ENCODE measurements around the gene CBLN3. TPM values are rescaled to one million over a fixed set of nuclear protein-coding genes. Genes with fewer than 3 reads are reported as not detected.

The CBLN3 gene
- total and polyA plus RNA-seq, 2 of the 4 experiments (the other 2 are of a cell fraction): 0.72 to 4.5 TPM

DNA sequence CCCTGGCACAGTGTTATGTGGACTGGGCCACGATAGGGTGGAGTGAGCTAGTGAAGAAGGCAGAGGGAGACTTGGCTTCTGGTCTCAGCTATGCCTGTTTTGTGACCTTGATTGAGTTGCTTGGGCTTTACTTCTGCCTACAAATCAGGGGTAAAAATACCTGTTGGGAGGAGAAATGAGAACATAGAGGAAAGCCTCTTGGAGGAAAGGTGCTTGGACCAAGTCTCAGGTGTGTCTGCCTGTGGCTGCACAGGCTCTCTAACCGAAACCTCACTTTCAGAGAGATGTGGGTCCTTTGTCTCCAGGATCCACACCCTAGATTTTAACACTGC lies 8.2 kb upstream of the CBLN3 start:
- H3K56ac ChIP-seq (ENCODE audit: extremely low read depth, insufficient read depth, low read length): no peak overlapping the region
- H3K4me2 ChIP-seq (ENCODE audit: low read depth, low read length): no peak overlapping the region
- H2BK120ac ChIP-seq (ENCODE audit: low read depth, low read length): no peak overlapping the region
- H3K4ac ChIP-seq (ENCODE audit: low read depth, low read length): no peak overlapping the region
- in situ Hi-C loops (cut with MboI; ENCODE audit: low sequenced_read_pairs): loop anchor here (5.0 to 25.0 kb wide), 5 partner anchors 73 to 1125 kb away; partner anchors contain the start of genes BCL2L2, FITM1, GMPR2 and NEDD8
- DNase-seq: no peak
- 89% methylated on average over 1 of the region's 2 CpGs; no CpG with 5 or more reads in 1 of the 2 experiments for WGBS, 2 experiments (ENCODE audit: extremely low coverage in 2 of 2, insufficient read length in 1 of 2)
- H2AK9ac ChIP-seq (replicated peaks; ENCODE audit: low read depth, low read length, poor library complexity): no peak overlapping the region
- H3K27me3 ChIP-seq (ENCODE audit: control insufficient read depth, insufficient read depth, low read length): no peaks in the 10 kb centered on the region
- no peak overlapping the region for H3K18ac ChIP-seq (ENCODE audit: low read depth, low read length)
- no peak overlapping the region for H2AK5ac ChIP-seq (ENCODE audit: low read depth, low read length)
- H2BK20ac ChIP-seq (ENCODE audit: low read depth, low read length): no peak overlapping the region
- peaks cover 18% of the 10 kb centered on the region for H4K20me1 ChIP-seq (ENCODE audit: insufficient read depth, low read length)
- no peak overlapping the region for H4K5ac ChIP-seq (ENCODE audit: low read depth, low read length)
- no peak; the same call in 1 of the 2 replicates for TF ChIP-seq POLR2A (IDR thresholded peaks at IDR 0.05; ENCODE audit: low read depth, low read length)
- TF ChIP-seq CEBPB (IDR thresholded peaks at IDR 0.05; ENCODE audit: low read depth, low read length): no peak
- no peak for TF ChIP-seq MXI1 (IDR thresholded peaks at IDR 0.05; ENCODE audit: borderline replicate concordance, low read depth, low read length)
- no peak for TF ChIP-seq RCOR1 (IDR thresholded peaks at IDR 0.05; ENCODE audit: insufficient replicate concordance, low read length)
- TF ChIP-seq MAFK (IDR thresholded peaks at IDR 0.05; ENCODE audit: low read depth, low read length): no peak
- TF ChIP-seq NFE2L2 (IDR thresholded peaks at IDR 0.05; ENCODE audit: low read depth, low read length): no peak
- TF ChIP-seq, protein P1, sequence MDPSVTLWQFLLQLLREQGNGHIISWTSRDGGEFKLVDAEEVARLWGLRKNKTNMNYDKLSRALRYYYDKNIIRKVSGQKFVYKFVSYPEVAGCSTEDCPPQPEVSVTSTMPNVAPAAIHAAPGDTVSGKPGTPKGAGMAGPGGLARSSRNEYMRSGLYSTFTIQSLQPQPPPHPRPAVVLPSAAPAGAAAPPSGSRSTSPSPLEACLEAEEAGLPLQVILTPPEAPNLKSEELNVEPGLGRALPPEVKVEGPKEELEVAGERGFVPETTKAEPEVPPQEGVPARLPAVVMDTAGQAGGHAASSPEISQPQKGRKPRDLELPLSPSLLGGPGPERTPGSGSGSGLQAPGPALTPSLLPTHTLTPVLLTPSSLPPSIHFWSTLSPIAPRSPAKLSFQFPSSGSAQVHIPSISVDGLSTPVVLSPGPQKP (IDR thresholded peaks at IDR 0.05; ENCODE audit: borderline replicate concordance, low read depth, low read length): no peak
- TF ChIP-seq, protein P2, sequence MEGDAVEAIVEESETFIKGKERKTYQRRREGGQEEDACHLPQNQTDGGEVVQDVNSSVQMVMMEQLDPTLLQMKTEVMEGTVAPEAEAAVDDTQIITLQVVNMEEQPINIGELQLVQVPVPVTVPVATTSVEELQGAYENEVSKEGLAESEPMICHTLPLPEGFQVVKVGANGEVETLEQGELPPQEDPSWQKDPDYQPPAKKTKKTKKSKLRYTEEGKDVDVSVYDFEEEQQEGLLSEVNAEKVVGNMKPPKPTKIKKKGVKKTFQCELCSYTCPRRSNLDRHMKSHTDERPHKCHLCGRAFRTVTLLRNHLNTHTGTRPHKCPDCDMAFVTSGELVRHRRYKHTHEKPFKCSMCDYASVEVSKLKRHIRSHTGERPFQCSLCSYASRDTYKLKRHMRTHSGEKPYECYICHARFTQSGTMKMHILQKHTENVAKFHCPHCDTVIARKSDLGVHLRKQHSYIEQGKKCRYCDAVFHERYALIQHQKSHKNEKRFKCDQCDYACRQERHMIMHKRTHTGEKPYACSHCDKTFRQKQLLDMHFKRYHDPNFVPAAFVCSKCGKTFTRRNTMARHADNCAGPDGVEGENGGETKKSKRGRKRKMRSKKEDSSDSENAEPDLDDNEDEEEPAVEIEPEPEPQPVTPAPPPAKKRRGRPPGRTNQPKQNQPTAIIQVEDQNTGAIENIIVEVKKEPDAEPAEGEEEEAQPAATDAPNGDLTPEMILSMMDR (conservative IDR thresholded peaks at IDR 0.05; ENCODE audit: low read depth, low read length): no peak
- TF ChIP-seq BHLHE40 (IDR thresholded peaks at IDR 0.05; ENCODE audit: low read depth, low read length): no peak
- TF ChIP-seq CHD1 (IDR thresholded peaks at IDR 0.05; ENCODE audit: low read depth, low read length): no peak
- TF ChIP-seq, protein P3, sequence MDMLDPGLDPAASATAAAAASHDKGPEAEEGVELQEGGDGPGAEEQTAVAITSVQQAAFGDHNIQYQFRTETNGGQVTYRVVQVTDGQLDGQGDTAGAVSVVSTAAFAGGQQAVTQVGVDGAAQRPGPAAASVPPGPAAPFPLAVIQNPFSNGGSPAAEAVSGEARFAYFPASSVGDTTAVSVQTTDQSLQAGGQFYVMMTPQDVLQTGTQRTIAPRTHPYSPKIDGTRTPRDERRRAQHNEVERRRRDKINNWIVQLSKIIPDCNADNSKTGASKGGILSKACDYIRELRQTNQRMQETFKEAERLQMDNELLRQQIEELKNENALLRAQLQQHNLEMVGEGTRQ (IDR thresholded peaks at IDR 0.05; ENCODE audit: low read depth, low read length): no peak
- no peak overlapping the region for H2AFZ ChIP-seq (replicated peaks; ENCODE audit: low read length, poor library complexity)
- peaks cover 21 to 45% of the 10 kb centered on the region in 2 experiments for H3K79me1 ChIP-seq (ENCODE audit: low read depth in 1 of 2, low read length in 2 of 2)
- peaks cover 2% of the 10 kb centered on the region for H3K4me1 ChIP-seq (ENCODE audit: control insufficient read depth, insufficient read depth, low read length)
- H3K36me3 ChIP-seq (ENCODE audit: control insufficient read depth, insufficient read depth, low read length): peaks cover 52% of the 10 kb centered on the region
- ChIA-PET CTCF (interaction anchor here (2.5 to 3.4 kb wide), 2 partner anchors 72 to 105 kb away, joined by 13 to 28 read pairs; no protein-coding TSS in a partner anchor), POLR2A (ENCODE audit: unreplicated experiment) (no interaction called here)
- H3K9me3 ChIP-seq (ENCODE audit: control insufficient read depth, insufficient read depth, low read length): no peaks in the 10 kb centered on the region
- no peaks in the 10 kb centered on the region for H3K9me1 ChIP-seq (ENCODE audit: insufficient read depth, low read length)
- H4K91ac ChIP-seq (ENCODE audit: insufficient read depth, low read depth, low read length): no peak overlapping the region
- no peak overlapping the region for H4K8ac ChIP-seq (ENCODE audit: low read depth in 2 of 2, low read length in 2 of 2)
- no peak overlapping the region for H2BK5ac ChIP-seq (ENCODE audit: low read depth, low read length, poor library complexity, severe bottlenecking)
- dilution Hi-C loops (cut with HindIII; ENCODE audit: low sequenced_read_pairs, unreplicated experiment): no loop called here
- no peak overlapping the region for H3K4me3 ChIP-seq (ENCODE audit: insufficient read depth, low read depth, low read length)
- ATAC-seq (ENCODE audit: low read depth): no peak
- BruUV-seq (replicated peaks): no TSS peak
- H3K14ac ChIP-seq (replicated peaks; ENCODE audit: low read depth, low read length): no peak overlapping the region
- H3K23ac ChIP-seq (ENCODE audit: low read depth, low read length): no peak overlapping the region
- H3K27ac ChIP-seq (ENCODE audit: insufficient read depth, low read length): no peak overlapping the region
- no peak overlapping the region for H2BK15ac ChIP-seq (ENCODE audit: low read depth, low read length)
- intact Hi-C loops (cut with micrococcal nuclease): loop anchor here (10.0 kb wide), 1 partner anchor 223 kb away; the partner anchor contains the start of genes CHMP4A and MDP1
- no peak overlapping the region for H3K9ac ChIP-seq (ENCODE audit: low read depth, low read length)

All from IMR-90 (cell line).